GM21423 (cell line): Measurements from ENCODE around the gene NTF3.

Source experiments
- ATAC-seq: cut with Tn5 transposase; IDR thresholded peaks from one replicate; pipeline ENCODE4 v1.9.1; 2021; ENCODE audit warnings: mild to moderate bottlenecking, moderate library complexity; ENCODE audit not compliant: unreplicated experiment

Gene NTF3

DNA sequence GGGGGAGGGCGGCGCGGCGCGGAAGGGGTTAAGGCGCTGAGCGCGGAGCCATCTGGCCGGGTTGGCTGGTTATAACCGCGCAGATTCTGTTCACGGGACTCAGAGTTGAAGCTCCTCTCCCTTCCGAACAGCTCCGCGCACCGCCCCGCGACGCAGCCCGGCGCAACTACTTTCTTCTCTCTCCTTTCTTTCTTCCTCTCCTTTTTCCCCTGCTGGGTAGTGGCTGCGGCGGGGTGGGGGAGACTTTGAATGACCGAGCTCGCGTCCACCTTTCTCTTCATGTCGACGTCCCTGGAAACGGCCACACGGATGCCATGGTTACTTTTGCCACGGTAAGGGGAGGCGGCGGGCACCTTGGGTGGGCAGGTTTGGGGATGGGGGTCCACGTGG is at the start of gene NTF3:
Gene NTF3, plus strand, starts transcription at position 98 of the 390 bp plus-strand sequence. Its CDS starts 217 bp downstream, at position 315.
- no peak for ATAC-seq

- no peak for ATAC-seq
These were observed 47.9 kb upstream of the NTF3 start for GRCh38 chr12:5384015-5384414.

- no peak for ATAC-seq
These were observed 43.0 kb upstream of the NTF3 start for GRCh38 chr12:5388581-5389535.

DNA sequence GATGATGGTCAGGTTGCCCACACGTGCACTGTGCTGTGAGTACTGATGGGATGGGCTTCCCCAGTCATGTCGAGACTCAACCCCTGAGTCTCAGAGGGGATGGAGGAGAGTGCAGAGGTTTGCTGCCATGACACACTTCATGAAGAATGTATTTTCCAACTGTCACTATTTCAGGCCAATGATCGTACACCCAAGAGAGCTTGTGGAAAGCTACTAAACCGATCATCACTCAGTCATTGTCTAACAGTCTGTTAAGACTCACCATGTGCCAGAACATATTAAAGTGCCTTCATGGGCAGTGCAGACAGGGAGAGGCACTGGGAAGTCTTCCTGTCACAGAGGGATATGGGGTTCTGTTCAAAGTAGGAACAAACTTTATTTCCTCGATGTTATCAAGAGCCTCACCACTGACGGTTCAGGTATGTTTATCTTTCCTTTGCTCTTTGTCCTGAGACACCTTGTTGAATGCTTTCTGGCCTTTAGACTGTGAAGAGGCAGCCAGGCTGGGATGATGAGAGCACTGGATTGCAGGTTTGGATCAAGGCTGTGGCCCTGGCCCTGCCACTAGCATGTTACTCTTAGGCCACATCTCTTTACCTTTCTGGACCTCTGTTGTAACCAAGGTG is 41.6 kb upstream of the NTF3 start:
- ATAC-seq = no peak

GRCh38 chr12:5391653-5392052 is 40.3 kb upstream of the NTF3 start:
- ATAC-seq = no peak

- no peak for ATAC-seq
These were observed 38.9 kb upstream of the NTF3 start for GRCh38 chr12:5392961-5393360.

DNA sequence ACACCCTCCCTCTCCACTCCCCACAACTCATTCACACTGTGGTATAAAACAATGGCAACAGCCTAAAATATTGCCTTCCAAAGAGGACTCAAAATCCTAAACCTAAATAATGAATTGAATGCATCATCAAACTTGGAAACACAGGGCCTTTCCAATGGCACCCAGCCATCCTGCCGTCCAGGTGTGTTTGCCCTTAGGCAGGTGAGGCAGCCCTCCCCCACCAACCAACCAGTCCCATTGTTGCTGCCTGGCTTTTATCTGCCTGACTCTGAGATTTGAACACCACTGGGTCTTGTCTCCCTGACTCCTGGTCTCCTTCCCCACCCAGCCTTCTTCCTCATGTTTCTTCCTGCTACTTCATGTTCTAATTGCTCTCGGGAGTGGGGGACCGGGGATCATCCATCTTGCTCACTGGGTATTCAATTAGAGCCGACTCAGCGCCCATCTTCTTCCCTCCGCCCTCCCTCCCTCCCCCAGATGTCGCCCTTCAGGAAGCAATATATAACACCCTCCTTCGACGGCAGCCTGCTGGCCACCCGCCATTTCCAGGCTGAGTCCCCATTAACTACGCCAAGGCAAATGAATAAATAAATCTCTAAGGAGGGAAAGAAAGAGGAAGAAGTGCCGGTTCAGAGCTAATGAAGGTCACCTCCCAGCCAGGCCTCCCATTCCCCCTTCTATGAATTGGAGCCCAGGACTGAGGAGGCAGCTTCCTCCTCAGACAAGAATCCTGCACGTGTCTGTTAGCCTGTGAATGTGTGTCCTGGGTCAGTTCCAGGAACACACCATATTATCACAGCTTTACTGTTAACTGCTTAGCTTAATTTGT is 36.3 kb upstream of the NTF3 start:
- no peak for ATAC-seq

- ATAC-seq = no peak
These were observed 35.4 kb upstream of the NTF3 start for GRCh38 chr12:5396541-5396940.

DNA sequence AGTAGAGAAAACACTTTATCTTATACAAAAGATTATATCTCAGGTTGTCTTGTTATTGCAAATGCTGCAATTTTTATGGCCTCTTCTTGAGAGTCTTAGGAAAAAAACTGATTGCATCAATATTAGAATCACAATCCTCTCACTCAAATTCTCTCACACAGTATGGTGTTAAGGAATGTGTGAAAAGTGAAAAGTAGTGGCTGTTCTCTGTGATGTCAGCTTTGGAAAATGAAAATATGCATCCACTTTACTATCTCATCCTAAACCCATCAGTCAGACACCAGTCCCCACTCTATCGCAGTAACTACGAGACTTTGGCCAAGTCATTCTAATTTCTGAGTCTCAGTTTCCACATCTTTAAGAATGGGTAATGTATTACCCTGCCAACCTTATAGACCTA is 32.6 kb upstream of the NTF3 start:
- ATAC-seq = no peak

DNA sequence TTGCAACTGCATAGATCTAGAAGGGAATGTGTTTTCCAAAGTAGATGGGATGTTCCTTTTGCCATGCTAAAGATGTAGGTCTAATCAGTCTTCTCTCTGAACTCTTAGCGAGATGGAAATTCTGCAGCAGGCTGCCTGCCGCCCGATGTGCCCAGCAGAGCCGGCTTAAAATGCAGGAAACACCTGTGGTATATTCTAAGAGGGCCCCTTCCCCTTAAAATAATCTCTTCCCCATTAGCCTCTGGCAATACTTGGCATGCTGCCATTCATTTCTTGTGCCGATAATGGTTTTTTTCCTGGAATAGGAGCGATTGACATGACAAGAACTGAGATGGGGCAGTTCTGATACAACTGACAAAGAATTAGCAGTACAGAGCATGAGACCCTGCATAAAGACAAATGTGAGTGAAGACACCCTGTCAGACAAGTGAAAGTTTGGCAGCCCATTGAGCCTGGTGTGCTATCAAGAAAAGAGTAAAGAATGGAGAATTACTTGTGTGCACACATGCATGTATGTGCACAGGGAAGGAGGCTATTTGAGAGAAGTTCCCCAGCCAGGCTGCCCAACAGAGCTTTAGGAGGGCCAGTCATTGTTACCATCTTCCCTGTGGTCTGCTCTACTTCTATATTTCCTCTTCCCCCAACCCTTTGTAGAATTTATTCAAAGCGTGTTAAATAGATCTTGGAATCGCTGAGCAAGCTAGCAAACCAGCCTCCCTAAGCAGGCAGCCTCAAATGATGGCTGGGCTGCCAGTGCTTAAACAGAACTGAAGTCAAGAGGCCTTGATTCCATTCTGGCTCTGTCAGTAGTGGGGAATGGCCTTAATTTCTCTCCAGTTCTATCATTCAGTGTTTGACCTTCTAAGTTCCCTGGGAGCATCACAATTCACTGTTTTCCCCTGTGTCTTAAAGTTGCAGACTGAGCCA is 29.6 kb upstream of the NTF3 start:
- no peak for ATAC-seq

- no peak for ATAC-seq
These were observed 28.5 kb upstream of the NTF3 start for GRCh38 chr12:5403411-5403810.

DNA sequence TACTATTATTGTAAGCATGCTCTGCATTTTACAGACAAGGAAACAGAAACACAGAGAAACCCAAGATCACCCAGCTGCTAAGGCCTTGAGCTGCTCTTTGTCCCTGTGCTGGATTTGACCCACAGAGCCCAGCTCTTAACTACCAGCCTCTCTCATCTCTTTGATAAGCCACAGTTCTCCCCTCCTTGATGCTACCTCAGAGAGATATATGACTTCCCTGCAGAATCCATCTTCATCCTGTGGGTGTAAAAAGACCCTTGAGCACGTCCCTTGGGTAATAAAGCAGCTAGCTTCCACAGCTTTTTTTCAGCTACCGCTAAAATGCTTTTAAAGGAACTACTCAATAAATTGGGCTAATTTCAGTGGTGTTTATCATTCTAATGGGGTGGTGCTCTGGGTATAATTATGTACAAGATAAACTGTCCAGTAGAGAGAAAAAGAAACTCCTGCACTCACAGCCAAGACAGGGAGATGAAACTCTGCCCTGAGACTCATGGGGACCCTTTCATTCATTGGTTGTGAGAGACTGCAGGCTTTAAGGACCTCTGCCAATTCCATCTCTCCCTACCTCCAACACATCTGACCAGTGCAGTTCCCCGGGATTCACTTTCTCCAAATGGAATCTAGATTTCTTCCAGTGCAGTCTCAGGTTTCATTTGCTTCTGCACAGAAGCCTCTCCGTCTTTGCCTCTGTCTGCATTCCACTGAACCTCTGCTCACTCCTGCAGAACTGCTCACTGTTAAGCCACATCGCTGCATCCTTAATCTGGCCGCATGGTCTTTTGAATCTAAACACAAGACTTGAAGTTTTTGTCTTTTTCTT is 24.7 kb upstream of the NTF3 start:
- ATAC-seq = no peak

GRCh38 chr12:5409619-5410018 is 22.3 kb upstream of the NTF3 start:
- no peak for ATAC-seq

DNA sequence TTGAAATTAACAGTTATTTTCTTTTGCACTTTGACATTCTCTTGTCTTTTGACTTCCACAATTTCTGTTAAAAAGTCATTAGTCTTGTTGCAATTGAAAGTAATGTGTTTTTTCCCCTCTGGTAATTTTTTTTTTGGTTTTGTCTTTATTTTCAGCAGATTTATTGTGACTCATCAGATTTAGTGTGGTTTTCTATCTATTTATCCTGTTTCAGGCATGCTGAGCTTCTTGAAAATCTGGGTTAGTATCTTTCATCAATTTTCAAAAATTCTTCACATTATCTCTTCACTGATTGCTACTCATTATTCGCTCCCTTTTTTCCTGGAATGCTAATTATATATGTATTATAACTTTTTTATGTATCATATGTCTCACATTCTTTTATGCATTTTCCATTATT is 15.3 kb upstream of the NTF3 start:
- no peak for ATAC-seq

DNA sequence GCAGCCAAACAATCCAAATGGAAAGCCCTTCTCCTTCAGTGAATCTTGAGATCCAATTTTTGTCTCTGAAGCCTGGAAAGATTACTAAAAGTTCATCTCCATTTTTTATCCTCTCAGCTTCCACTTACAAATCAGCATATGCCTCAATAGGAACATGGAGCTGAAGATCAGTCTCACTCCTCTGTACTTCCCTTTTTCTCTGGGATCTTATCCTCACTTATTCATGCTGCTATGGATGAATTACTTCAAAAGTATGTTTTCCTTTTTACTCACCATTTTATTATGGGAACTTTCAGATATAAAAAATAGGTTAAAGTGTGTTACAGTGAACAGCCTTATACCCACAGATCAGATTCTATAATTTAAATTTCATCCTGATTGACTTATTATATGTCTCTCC is 14.4 kb upstream of the NTF3 start:
- ATAC-seq = no peak

GRCh38 chr12:5428332-5429221 is 3.3 kb upstream of the NTF3 start:
- no peak for ATAC-seq

- no peak for ATAC-seq
These were observed 2.0 kb upstream of the NTF3 start for GRCh38 chr12:5429741-5430557.
